GM23338 (cell line): Measurements from ENCODE around the gene PIM3. TPM values are rescaled to one million over a fixed set of nuclear protein-coding genes. Genes with fewer than 3 reads are reported as not detected.

Experiments used
- ATAC-seq: fragments of 200-7000 bp; cut with Tn5 transposase; 3 replicates; pipeline ENCODE4 v1.9.1; 2020
- DNase-seq: peaks from one replicate; pipeline ENCODE4 v3.0.0-alpha.2; 2015; ENCODE audit warnings: low spot score
- H2AFZ ChIP-seq: fragments of 200-600 bp; sonication (generic); 2 replicates; pipeline ENCODE4 v1.8.0; 2016; ENCODE audit warnings: antibody characterized with exemption, mild to moderate bottlenecking, moderate library complexity
- H3F3A ChIP-seq: fragments of 200-600 bp; sonication (generic); replicated peaks from 2 replicates; pipeline ENCODE4 v1.8.0; 2017; ENCODE audit warnings: antibody characterized with exemption, mixed run types, low read depth
- H3K27ac ChIP-seq: fragments of 200-600 bp; sonication (generic); 2 replicates; pipeline ENCODE4 v1.6.1; 2016; ENCODE audit warnings: low read depth
- H3K27me3 ChIP-seq: fragments of 200-600 bp; sonication (generic); 2 replicates; pipeline ENCODE4 v1.8.0; 2016; ENCODE audit warnings: mild to moderate bottlenecking, mixed run types, moderate library complexity; ENCODE audit not compliant: insufficient read depth
- H3K36me3 ChIP-seq: fragments of 200-600 bp; sonication (generic); 2 replicates; pipeline ENCODE4 v1.8.0; 2016; ENCODE audit warnings: mild to moderate bottlenecking; ENCODE audit not compliant: insufficient read depth
- H3K4me1 ChIP-seq: fragments of 200-600 bp; sonication (generic); 2 replicates; pipeline ENCODE4 v1.8.0; 2016; ENCODE audit warnings: mild to moderate bottlenecking, moderate library complexity; ENCODE audit not compliant: insufficient read depth
- H3K4me2 ChIP-seq: fragments of 200-600 bp; sonication (generic); 2 replicates; pipeline ENCODE4 v1.7.1; 2017; ENCODE audit warnings: mixed run types
- H3K4me3 ChIP-seq: fragments of 200-600 bp; sonication (generic); 2 replicates; pipeline ENCODE4 v1.6.1; 2016; ENCODE audit warnings: mixed run types
- H3K79me2 ChIP-seq: fragments of 200-600 bp; sonication (generic); replicated peaks from 2 replicates; pipeline ENCODE4 v1.8.0; 2017; ENCODE audit warnings: mild to moderate bottlenecking; ENCODE audit not compliant: insufficient read depth
- H3K9me2 ChIP-seq: fragments of 200-600 bp; sonication (generic); 2 replicates; pipeline ENCODE4 v1.8.0; 2017; ENCODE audit not compliant: insufficient read depth
- H4K20me1 ChIP-seq: fragments of 200-600 bp; sonication (generic); replicated peaks from 2 replicates; pipeline ENCODE4 v1.8.0; 2017; ENCODE audit warnings: mild to moderate bottlenecking; ENCODE audit not compliant: insufficient read depth
- H3K27ac Mint-ChIP-seq: 2 replicates; pipeline ENCODE4 v1.8.0; 2020; ENCODE audit warnings: inconsistent platforms, mild to moderate bottlenecking, moderate library complexity, mixed read lengths
- H3K27me3 Mint-ChIP-seq: 3 replicates; pipeline ENCODE4 v1.8.0; 2022; ENCODE audit warnings: low read depth, mild to moderate bottlenecking, moderate library complexity, mixed read lengths, inconsistent platforms; ENCODE audit not compliant: insufficient read depth, poor library complexity
- H3K36me3 Mint-ChIP-seq: 3 replicates; pipeline ENCODE4 v1.8.0; 2021; ENCODE audit warnings: low read depth, mild to moderate bottlenecking, inconsistent platforms, moderate library complexity, mixed read lengths
- H3K4me1 Mint-ChIP-seq: 3 replicates; pipeline ENCODE4 v1.8.0; 2020; ENCODE audit warnings: mild to moderate bottlenecking, inconsistent platforms, mixed read lengths
- H3K4me3 Mint-ChIP-seq: 3 replicates; pipeline ENCODE4 v1.8.0; 2021; ENCODE audit warnings: moderate library complexity, mild to moderate bottlenecking, inconsistent platforms, mixed read lengths
- H3K9me3 Mint-ChIP-seq: 3 replicates; pipeline ENCODE4 v1.8.0; 2020; ENCODE audit warnings: moderate library complexity, mild to moderate bottlenecking, inconsistent platforms, mixed read lengths
- CREB1 ChIP-seq: fragments of 250-450 bp; sonication (Bioruptor Pico); IDR thresholded peaks from 2 replicates; pipeline ENCODE4 v1.5.0; 2020; ENCODE audit warnings: low read depth, mild to moderate bottlenecking, moderate library complexity
- CTCF ChIP-seq, 2 experiments: fragments of 200-600 bp in 1 of 2; sonication (generic) in 1 of 2; conservative IDR thresholded peaks; 2 replicates each; pipeline versions ENCODE4 v1.5.1 to v1.6.1; 2016 to 2017; ENCODE audit warnings: antibody characterized with exemption in 2 of 2, low read depth in 2 of 2, mild to moderate bottlenecking in 2 of 2, moderate library complexity in 1 of 2
- ETS1 ChIP-seq: IDR thresholded peaks from 2 replicates; pipeline ENCODE4 v1.6.1; 2016; ENCODE audit warnings: antibody characterized with exemption
- EZH2 ChIP-seq: fragments of 200-600 bp; sonication (generic); IDR thresholded peaks from one replicate; pipeline ENCODE4 v1.8.0; 2017; ENCODE audit warnings: antibody characterized with exemption, mild to moderate bottlenecking, low read depth; ENCODE audit not compliant: unreplicated experiment
- EZH2phosphoT487 ChIP-seq: fragments of 200-600 bp; sonication (generic); IDR thresholded peaks from one replicate; pipeline ENCODE4 v1.8.1; 2018; ENCODE audit warnings: antibody characterized with exemption; ENCODE audit not compliant: unreplicated experiment
- JUNB ChIP-seq: IDR thresholded peaks from one replicate; pipeline ENCODE4 v1.6.1; 2016; ENCODE audit warnings: antibody characterized with exemption; ENCODE audit not compliant: unreplicated experiment
- POLR2AphosphoS5 ChIP-seq: IDR thresholded peaks from 2 replicates; pipeline ENCODE4 v1.6.1; 2016; ENCODE audit warnings: antibody characterized with exemption, low read depth
- REST ChIP-seq: IDR thresholded peaks from one replicate; pipeline ENCODE4 v1.6.1; 2018; ENCODE audit warnings: antibody characterized with exemption; ENCODE audit not compliant: unreplicated experiment
- STAT1 ChIP-seq: IDR thresholded peaks from one replicate; pipeline ENCODE4 v1.6.1; 2016; ENCODE audit warnings: antibody characterized with exemption; ENCODE audit not compliant: unreplicated experiment
- ZNF331 ChIP-seq: fragments of 250-450 bp; sonication (Bioruptor Pico); IDR thresholded peaks from 2 replicates; pipeline ENCODE4 v1.5.0; 2020; ENCODE audit warnings: low read depth, mild to moderate bottlenecking, moderate library complexity
- ZNF462 ChIP-seq: fragments of 250-450 bp; sonication (Bioruptor Pico); IDR thresholded peaks from 2 replicates; pipeline ENCODE4 v1.5.0; 2020; ENCODE audit warnings: mild to moderate bottlenecking, moderate library complexity
- polyA plus RNA-seq: library from polyadenylated mRNA; unstranded; fragments of >200 nt; fragmentation: Nextera tagmentation; extraction: Ambion mirVana; gene quantifications from 2 replicates; pipeline ENCODE4 v1.2.1, GENCODE V29; 2016
- total RNA-seq: library from RNA; depleted of rRNA; stranded (reverse); fragments of >200 nt; shearing (Covaris generic); gene quantifications from 2 replicates; pipeline ENCODE4 v1.2.3, GENCODE V29; 2014

The PIM3 gene
- total and polyA plus RNA-seq, 2 experiments from 2014 or later = 17.7 to 37.3 TPM

GRCh38 chr22:49964136-49965090, 3.8 kb downstream of the PIM3 start:
- H3K4me2 ChIP-seq = no peak overlapping the region
- H3K4me3 Mint-ChIP-seq = no peak overlapping the region; the same call in 2 of the 3 replicates
- no peaks in the 10 kb centered on the region for H3K4me1 ChIP-seq
- H3F3A ChIP-seq = no peaks in the 10 kb centered on the region
- H3K27me3 Mint-ChIP-seq = peaks cover 9% of the 10 kb centered on the region
- ATAC-seq = no peak
- H3K79me2 ChIP-seq = peaks cover 14% of the 10 kb centered on the region
- no peak overlapping the region for H3K27ac Mint-ChIP-seq
- H2AFZ ChIP-seq = no peak overlapping the region
- H3K36me3 Mint-ChIP-seq = peaks cover 19% of the 10 kb centered on the region
- H3K27me3 ChIP-seq = peaks cover 14% of the 10 kb centered on the region
- TF ChIP-seq EZH2 (no peak), CREB1 (CRISPR knock-in tag) (no peak), STAT1 (no peak), REST (no peak), ZNF462 (CRISPR knock-in tag) (no peak), CTCF (conservative IDR thresholded peaks at IDR 0.05; ENCODE audit: low read depth in 2 of 2) (no peak), EZH2phosphoT487 (no peak), JUNB (no peak), ETS1 (no peak), POLR2AphosphoS5 (no peak), ZNF331 (CRISPR knock-in tag) (no peak)
- no peak overlapping the region for H3K4me3 ChIP-seq
- no peaks in the 10 kb centered on the region for H3K9me2 ChIP-seq
- H3K36me3 ChIP-seq = no peaks in the 10 kb centered on the region
- no peak overlapping the region for H3K27ac ChIP-seq
- H3K4me1 Mint-ChIP-seq = peaks cover 3% of the 10 kb centered on the region; the same call in 2 of the 3 replicates
- H3K9me3 Mint-ChIP-seq = no peaks in the 10 kb centered on the region; the same call in 2 of the 3 replicates
- no peak for DNase-seq
- H4K20me1 ChIP-seq = 0 out of 2 replicates have a peak, but pooled peaks cover 5% of the 10 kb centered on the region
